ENCODE results near the gene MAST3.

- TF ChIP-seq EZH2phosphoT487 (IDR thresholded peaks at IDR 0.05; ENCODE audit: low read depth) (no peak), CTCF (IDR thresholded peaks at IDR 0.05; ENCODE audit: low read depth, low read length) (0 out of 2 replicates have a peak, but pooled peaks have one; percentile 8)
Observed at GRCh38 chr19:18098891-18099622, 1.5 kb downstream of the MAST3 start.
